ENCODE data around the gene CNOT1. TPM values are rescaled to one million over a fixed set of nuclear protein-coding genes. Genes with fewer than 3 reads are reported as not detected.

The CNOT1 gene
- total and polyA plus RNA-seq, 10 of the 15 experiments (the other 5 are each of a cell fraction or from before 2014, with no cell fraction given), result 101 to 246 (median 175) TPM

- Histone ChIP-seq H3K4me2 (ENCODE audit: control insufficient read depth, insufficient read depth) (no peak overlapping the region), H3K9ac (ENCODE audit: control insufficient read depth, insufficient read depth, low read length) (no peak overlapping the region), H4K20me1 (ENCODE audit: control insufficient read depth, insufficient read depth) (no peaks in the 10 kb centered on the region), H3K27ac (ENCODE audit: control insufficient read depth, insufficient read depth) (no peak overlapping the region), H2AFZ (ENCODE audit: control insufficient read depth, low read depth, low read length) (no peak overlapping the region), H3K9me3 (replicated peaks; ENCODE audit: control insufficient read depth, insufficient read depth, low read length) (no peaks in the 10 kb centered on the region), H3K79me2 (ENCODE audit: control insufficient read depth, insufficient read depth, low read length) (no peaks in the 10 kb centered on the region), H3K27me3 (replicated peaks in 1 of 2; ENCODE audit: control insufficient read depth in 2 of 2, insufficient read depth in 2 of 2, low read length in 1 of 2) (peaks cover 0 to 4% of the 10 kb centered on the region in 2 experiments; a peak in 1 of 4 replicates), H3K4me3 (no peak overlapping the region), H3K36me3 (ENCODE audit: control insufficient read depth in 2 of 2, insufficient read depth in 2 of 2, low read length in 1 of 2) (no peaks in the 10 kb centered on the region), H3K4me1 (ENCODE audit: control insufficient read depth, insufficient read depth, low read length) (no peaks in the 10 kb centered on the region)
- no peak for DNase-seq (ENCODE audit: low read depth, low spot score)
- intact Hi-C loops (cut with micrococcal nuclease; ENCODE audit: unreplicated experiment), result no loop called here
- RAD21 ChIA-PET (ENCODE audit: unreplicated experiment), result interaction anchor here (0.6 kb wide), 1 partner anchor 1039 kb away, joined by 3 read pairs; no protein-coding TSS in a partner anchor
- TF ChIP-seq, protein P1, sequence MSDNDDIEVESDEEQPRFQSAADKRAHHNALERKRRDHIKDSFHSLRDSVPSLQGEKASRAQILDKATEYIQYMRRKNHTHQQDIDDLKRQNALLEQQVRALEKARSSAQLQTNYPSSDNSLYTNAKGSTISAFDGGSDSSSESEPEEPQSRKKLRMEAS (IDR thresholded peaks at IDR 0.05; ENCODE audit: low read depth, low read length), result no peak
- no peak for TF ChIP-seq IRF4 (IDR thresholded peaks at IDR 0.05; ENCODE audit: low read depth, low read length)
- 13% methylated on average over 2 of the region's 2 CpGs for WGBS (ENCODE audit: insufficient coverage, insufficient replicate concordance, low lambda C conversion rate, missing lambda C conversion rate)
- no peak for ATAC-seq
- no TSS peak for BruUV-seq (replicated peaks)
- in situ Hi-C loops (cut with MboI), result no loop called here
- no peak for FAIRE-seq
- SMC1A ChIA-PET (ENCODE audit: uncharacterized antibody, unreplicated experiment), result no interaction called here
- POLR2A ChIA-PET, result no interaction called here
- CTCF ChIA-PET, result interaction anchor here (0.6 to 3.0 kb wide), 5 partner anchors 10 to 381 kb away, joined by 3 to 9 read pairs (median 4); no protein-coding TSS in a partner anchor
Observed at GRCh38 chr16:58478427-58478826, 151.2 kb downstream of the CNOT1 start.

DNA sequence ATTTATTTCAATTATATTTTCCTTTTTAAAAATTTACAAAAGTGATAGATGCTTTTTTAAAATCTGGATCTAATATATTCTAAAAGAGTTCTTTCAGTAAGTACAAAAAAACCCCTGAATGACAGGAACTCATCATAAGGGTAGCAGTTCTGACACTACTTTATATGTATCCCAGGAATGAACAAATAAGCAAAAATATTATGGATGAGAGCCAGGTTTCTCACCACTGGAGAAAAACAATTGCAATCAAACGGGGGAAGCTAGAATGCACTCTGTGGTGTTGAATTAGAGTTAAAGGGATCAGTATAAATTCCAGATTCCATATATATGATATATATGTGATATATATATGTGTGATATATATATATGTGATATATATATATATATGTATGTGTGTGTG lies 152.8 kb downstream of the CNOT1 start:
- POLR2A ChIA-PET, result no interaction called here

More for the DNA sequence above, 152.8 kb downstream of the CNOT1 start:
- Histone ChIP-seq H3K27ac (ENCODE audit: control insufficient read depth, insufficient read depth) (no peak overlapping the region), H2AFZ (ENCODE audit: control insufficient read depth, low read depth, low read length) (no peak overlapping the region), H3K79me2 (ENCODE audit: control insufficient read depth, insufficient read depth, low read length) (no peaks in the 10 kb centered on the region), H3K9me3 (replicated peaks; ENCODE audit: control insufficient read depth, insufficient read depth, low read length) (no peaks in the 10 kb centered on the region), H3K36me3 (ENCODE audit: control insufficient read depth in 2 of 2, insufficient read depth in 2 of 2, low read length in 1 of 2) (no peaks in the 10 kb centered on the region), H3K9ac (ENCODE audit: control insufficient read depth, insufficient read depth, low read length) (no peak overlapping the region), H3K27me3 (replicated peaks in 1 of 2; ENCODE audit: control insufficient read depth in 2 of 2, insufficient read depth in 2 of 2, low read length in 1 of 2) (peaks cover 2 to 4% of the 10 kb centered on the region in 2 experiments; a peak in 2 of 4 replicates), H3K4me3 (no peak overlapping the region), H4K20me1 (ENCODE audit: control insufficient read depth, insufficient read depth) (no peaks in the 10 kb centered on the region), H3K4me2 (ENCODE audit: control insufficient read depth, insufficient read depth) (no peak overlapping the region), H3K4me1 (ENCODE audit: control insufficient read depth, insufficient read depth, low read length) (no peaks in the 10 kb centered on the region)
- DNase-seq (ENCODE audit: low read depth, low spot score), result no peak
- in situ Hi-C loops (cut with MboI) (no loop called here), intact Hi-C loops (cut with micrococcal nuclease; ENCODE audit: unreplicated experiment) (no loop called here)
- TF ChIP-seq, protein P2, sequence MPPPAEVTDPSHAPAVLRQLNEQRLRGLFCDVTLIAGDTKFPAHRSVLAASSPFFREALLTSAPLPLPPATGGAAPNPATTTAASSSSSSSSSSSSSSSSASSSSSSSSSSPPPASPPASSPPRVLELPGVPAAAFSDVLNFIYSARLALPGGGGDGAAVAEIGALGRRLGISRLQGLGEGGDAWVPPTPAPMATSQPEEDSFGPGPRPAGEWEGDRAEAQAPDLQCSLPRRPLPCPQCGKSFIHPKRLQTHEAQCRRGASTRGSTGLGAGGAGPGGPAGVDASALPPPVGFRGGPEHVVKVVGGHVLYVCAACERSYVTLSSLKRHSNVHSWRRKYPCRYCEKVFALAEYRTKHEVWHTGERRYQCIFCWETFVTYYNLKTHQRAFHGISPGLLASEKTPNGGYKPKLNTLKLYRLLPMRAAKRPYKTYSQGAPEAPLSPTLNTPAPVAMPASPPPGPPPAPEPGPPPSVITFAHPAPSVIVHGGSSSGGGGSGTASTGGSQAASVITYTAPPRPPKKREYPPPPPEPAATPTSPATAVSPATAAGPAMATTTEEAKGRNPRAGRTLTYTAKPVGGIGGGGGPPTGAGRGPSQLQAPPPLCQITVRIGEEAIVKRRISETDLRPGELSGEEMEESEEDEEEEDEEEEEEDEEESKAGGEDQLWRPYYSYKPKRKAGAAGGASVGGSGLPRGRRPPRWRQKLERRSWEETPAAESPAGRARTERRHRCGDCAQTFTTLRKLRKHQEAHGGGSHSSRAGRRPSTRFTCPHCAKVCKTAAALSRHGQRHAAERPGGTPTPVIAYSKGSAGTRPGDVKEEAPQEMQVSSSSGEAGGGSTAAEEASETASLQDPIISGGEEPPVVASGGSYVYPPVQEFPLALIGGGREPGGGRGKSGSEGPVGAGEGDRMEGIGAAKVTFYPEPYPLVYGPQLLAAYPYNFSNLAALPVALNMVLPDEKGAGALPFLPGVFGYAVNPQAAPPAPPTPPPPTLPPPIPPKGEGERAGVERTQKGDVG (CRISPR knock-in tag; IDR thresholded peaks at IDR 0.05), result no peak
- TF ChIP-seq CBX5 (IDR thresholded peaks at IDR 0.05; ENCODE audit: low read depth) (no peak), NFIC (IDR thresholded peaks at IDR 0.05; ENCODE audit: low read depth, low read length) (no peak), TCF7 (IDR thresholded peaks at IDR 0.05; ENCODE audit: borderline replicate concordance) (no peak)
- TF ChIP-seq, protein P3, sequence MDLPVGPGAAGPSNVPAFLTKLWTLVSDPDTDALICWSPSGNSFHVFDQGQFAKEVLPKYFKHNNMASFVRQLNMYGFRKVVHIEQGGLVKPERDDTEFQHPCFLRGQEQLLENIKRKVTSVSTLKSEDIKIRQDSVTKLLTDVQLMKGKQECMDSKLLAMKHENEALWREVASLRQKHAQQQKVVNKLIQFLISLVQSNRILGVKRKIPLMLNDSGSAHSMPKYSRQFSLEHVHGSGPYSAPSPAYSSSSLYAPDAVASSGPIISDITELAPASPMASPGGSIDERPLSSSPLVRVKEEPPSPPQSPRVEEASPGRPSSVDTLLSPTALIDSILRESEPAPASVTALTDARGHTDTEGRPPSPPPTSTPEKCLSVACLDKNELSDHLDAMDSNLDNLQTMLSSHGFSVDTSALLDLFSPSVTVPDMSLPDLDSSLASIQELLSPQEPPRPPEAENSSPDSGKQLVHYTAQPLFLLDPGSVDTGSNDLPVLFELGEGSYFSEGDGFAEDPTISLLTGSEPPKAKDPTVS (IDR thresholded peaks at IDR 0.05; ENCODE audit: low read depth, low read length), result no peak
- TF ChIP-seq, protein P4, sequence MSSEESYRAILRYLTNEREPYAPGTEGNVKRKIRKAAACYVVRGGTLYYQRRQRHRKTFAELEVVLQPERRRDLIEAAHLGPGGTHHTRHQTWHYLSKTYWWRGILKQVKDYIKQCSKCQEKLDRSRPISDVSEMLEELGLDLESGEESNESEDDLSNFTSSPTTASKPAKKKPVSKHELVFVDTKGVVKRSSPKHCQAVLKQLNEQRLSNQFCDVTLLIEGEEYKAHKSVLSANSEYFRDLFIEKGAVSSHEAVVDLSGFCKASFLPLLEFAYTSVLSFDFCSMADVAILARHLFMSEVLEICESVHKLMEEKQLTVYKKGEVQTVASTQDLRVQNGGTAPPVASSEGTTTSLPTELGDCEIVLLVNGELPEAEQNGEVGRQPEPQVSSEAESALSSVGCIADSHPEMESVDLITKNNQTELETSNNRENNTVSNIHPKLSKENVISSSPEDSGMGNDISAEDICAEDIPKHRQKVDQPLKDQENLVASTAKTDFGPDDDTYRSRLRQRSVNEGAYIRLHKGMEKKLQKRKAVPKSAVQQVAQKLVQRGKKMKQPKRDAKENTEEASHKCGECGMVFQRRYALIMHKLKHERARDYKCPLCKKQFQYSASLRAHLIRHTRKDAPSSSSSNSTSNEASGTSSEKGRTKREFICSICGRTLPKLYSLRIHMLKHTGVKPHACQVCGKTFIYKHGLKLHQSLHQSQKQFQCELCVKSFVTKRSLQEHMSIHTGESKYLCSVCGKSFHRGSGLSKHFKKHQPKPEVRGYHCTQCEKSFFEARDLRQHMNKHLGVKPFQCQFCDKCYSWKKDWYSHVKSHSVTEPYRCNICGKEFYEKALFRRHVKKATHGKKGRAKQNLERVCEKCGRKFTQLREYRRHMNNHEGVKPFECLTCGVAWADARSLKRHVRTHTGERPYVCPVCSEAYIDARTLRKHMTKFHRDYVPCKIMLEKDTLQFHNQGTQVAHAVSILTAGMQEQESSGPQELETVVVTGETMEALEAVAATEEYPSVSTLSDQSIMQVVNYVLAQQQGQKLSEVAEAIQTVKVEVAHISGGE (CRISPR knock-in tag; IDR thresholded peaks at IDR 0.05), result no peak
- ATAC-seq, result no peak
- no TSS peak for BruUV-seq (replicated peaks)
- no peak for FAIRE-seq
- ChIA-PET CTCF (interaction anchor here (3.0 kb wide), 1 partner anchor 140 kb away, joined by 9 read pairs; no protein-coding TSS in a partner anchor), RAD21 (ENCODE audit: unreplicated experiment) (no interaction called here), SMC1A (ENCODE audit: uncharacterized antibody, unreplicated experiment) (no interaction called here)
- WGBS (ENCODE audit: insufficient coverage, insufficient replicate concordance, low lambda C conversion rate, missing lambda C conversion rate), result 13% methylated on average over 1 of the region's 1 CpG
